Esophagus squamous epithelium (tissue), 5 donors: ENCODE data around the gene PADI1. TPM values are rescaled to one million over a fixed set of nuclear protein-coding genes. Genes with fewer than 3 reads are reported as not detected.
A peak's percentile ranks its signal among the peaks of the same experiment; 100 is the strongest.

Experiments used
- DNase-seq: peaks from one replicate; lab custom pipeline; 2025; lab: John Stamatoyannopoulos, UW
- H3K27ac ChIP-seq, 4 donors: fragments of 200-600 bp; sonication (generic); one replicate each; pipeline ENCODE4 v1.5.1; 2016 to 2019; ENCODE audit warnings: mild to moderate bottlenecking in 1 of 4
- H3K27me3 ChIP-seq, 4 donors: fragments of 200-600 bp; sonication (generic); 1 replicate in 3 of 4; 2 replicates in 1 of 4; pipeline versions ENCODE4 v1.5.1 to v1.6.0; 2017 to 2021; ENCODE audit warnings: antibody characterized with exemption in 1 of 4
- H3K36me3 ChIP-seq, 3 donors: fragments of 200-600 bp; sonication (generic); one replicate each; pipeline ENCODE4 v1.5.1; 2016 to 2019
- H3K4me1 ChIP-seq, 3 donors: fragments of 200-600 bp; sonication (generic); one replicate each; pipeline ENCODE4 v1.5.1; 2017 to 2019
- H3K4me3 ChIP-seq, 4 donors: fragments of 200-600 bp; sonication (generic); 1 replicate in 3 of 4; 2 replicates in 1 of 4; pipeline ENCODE4 v1.5.1; 2016 to 2019; ENCODE audit warnings: mild to moderate bottlenecking in 2 of 4, moderate library complexity in 1 of 4
- H3K9me3 ChIP-seq, 3 donors: fragments of 200-600 bp; sonication (generic); one replicate each; pipeline ENCODE4 v1.5.1; 2016 to 2019
- CTCF ChIP-seq, 6 experiments: fragments of 450-650 bp in 4 of 6; fragments of 200-600 bp in 2 of 6; sonication (generic) in 2 of 6; IDR thresholded peaks; one replicate each; pipeline ENCODE4 v1.5.1; 2016 to 2019; ENCODE audit warnings: antibody characterized with exemption in 6 of 6, mild to moderate bottlenecking in 4 of 6, moderate library complexity in 4 of 6
- POLR2A ChIP-seq, 4 donors: fragments of 450-650 bp; IDR thresholded peaks; one replicate each; pipeline ENCODE4 v1.6.1; 2017; ENCODE audit warnings: antibody characterized with exemption in 4 of 4, mild to moderate bottlenecking in 4 of 4, moderate library complexity in 3 of 4
- WGBS, 2 donors: methylation state at CpG; one replicate each; pipeline ENCODE4 v1.1.5; 2018; 5-methylcytosine and 5-hydroxymethylcytosine counted together
- intact Hi-C: fragments of 100-400 bp; cut with DNase I; formaldehyde crosslinking; loops from one replicate; pipeline ENCODE4 v1.15.0; 2022
- total RNA-seq, 4 donors: library from RNA; depleted of rRNA; stranded (reverse); fragments of >200 nt; gene quantifications; one replicate each; pipeline ENCODE4 v1.1.0, GENCODE V29; 2016
- donor health status: DM: yes; HTN: yes; CAD: no.

Gene PADI1
- total RNA-seq, 4 donors from 2014 or later: 45.3 to 121 (median 75.1) TPM

GRCh38 chr1:17207046-17207445 lies 2.1 kb downstream of the PADI1 start:
- Histone ChIP-seq H3K9me3 (no peaks in the 10 kb centered on the region), H3K27ac (peak overlapping the region in 3 of 4 donors; percentile 48 to 92 (median 91)), H3K4me3 (peak overlapping the region; percentile 10 to 43 (median 26)), H3K36me3 (no peaks in the 10 kb centered on the region), H3K4me1 (peaks cover 0 to 77% (median 27%) of the 10 kb centered on the region in 3 donors), H3K27me3 (peaks cover 0 to 9% (median 0%) of the 10 kb centered on the region in 4 donors)
- TF ChIP-seq POLR2A (IDR thresholded peaks at IDR 0.05): no peak
- TF ChIP-seq CTCF (IDR thresholded peaks at IDR 0.05): no peak
- DNase-seq: no peak
- intact Hi-C loops: no loop called here
- 42 to 50% methylated on average over 4 of the region's 4 CpGs for WGBS, 2 donors

GRCh38 chr1:17207540-17207939 lies 2.6 kb downstream of the PADI1 start:
- no peak for DNase-seq
- H3K4me1 ChIP-seq: peaks cover 4 to 81% (median 32%) of the 10 kb centered on the region in 3 donors
- H3K36me3 ChIP-seq: no peaks in the 10 kb centered on the region
- peak overlapping the region; percentile 10 to 43 (median 25) for H3K4me3 ChIP-seq
- intact Hi-C loops: no loop called here
- TF ChIP-seq CTCF (IDR thresholded peaks at IDR 0.05) (no peak), POLR2A (IDR thresholded peaks at IDR 0.05) (no peak)
- peaks cover 0 to 14% (median 0%) of the 10 kb centered on the region in 4 donors for H3K27me3 ChIP-seq
- peak overlapping the region; percentile 39 to 92 (median 70) for H3K27ac ChIP-seq
- WGBS, 2 donors: 33 to 64% methylated on average over 1 to 5 of the region's 5 CpGs
- H3K9me3 ChIP-seq: no peaks in the 10 kb centered on the region

- WGBS, 2 donors: 17 to 27% methylated on average over 1 to 2 of the region's 2 CpGs
These were observed 3.1 kb downstream of the PADI1 start for GRCh38 chr1:17207966-17208418.

GRCh38 chr1:17208546-17208945 lies 3.6 kb downstream of the PADI1 start:
- no peak for DNase-seq
- Histone ChIP-seq H3K9me3 (no peaks in the 10 kb centered on the region), H3K36me3 (no peaks in the 10 kb centered on the region), H3K27ac (peak overlapping the region in 3 of 4 donors; percentile 48 to 92 (median 91)), H3K4me1 (peaks cover 8 to 84% (median 34%) of the 10 kb centered on the region in 3 donors), H3K27me3 (peaks cover 0 to 24% (median 0%) of the 10 kb centered on the region in 4 donors), H3K4me3 (peak overlapping the region in 2 of 4 donors; percentile 33 to 43)
- TF ChIP-seq POLR2A (IDR thresholded peaks at IDR 0.05): no peak
- TF ChIP-seq CTCF (IDR thresholded peaks at IDR 0.05): no peak
- intact Hi-C loops: no loop called here
- WGBS, 2 donors: 100% methylated on average over 1 of the region's 3 CpGs; no CpG with 5 or more reads in 1 of the 2 donors

More at GRCh38 chr1:17207966-17208418, 3.1 kb downstream of the PADI1 start:
- H3K27me3 ChIP-seq: peaks cover 0 to 18% (median 0%) of the 10 kb centered on the region in 4 donors
- H3K4me1 ChIP-seq: peaks cover 8 to 84% (median 36%) of the 10 kb centered on the region in 3 donors
- no peak for TF ChIP-seq POLR2A (IDR thresholded peaks at IDR 0.05)
- TF ChIP-seq CTCF (IDR thresholded peaks at IDR 0.05): no peak
- no peaks in the 10 kb centered on the region for H3K9me3 ChIP-seq
- intact Hi-C loops: no loop called here
- peak overlapping the region; percentile 6 to 43 (median 22) for H3K4me3 ChIP-seq
- H3K27ac ChIP-seq: peak overlapping the region in 3 of 4 donors; percentile 48 to 92 (median 91)
- DNase-seq: no peak
- H3K36me3 ChIP-seq: no peaks in the 10 kb centered on the region

GRCh38 chr1:17209430-17209829 lies 4.5 kb downstream of the PADI1 start:
- TF ChIP-seq CTCF (IDR thresholded peaks at IDR 0.05) (no peak), POLR2A (IDR thresholded peaks at IDR 0.05) (no peak)
- H3K27ac ChIP-seq: peak overlapping the region in 1 of 4 donors; percentile 92
- 74 to 80% methylated on average over 5 of the region's 5 CpGs for WGBS, 2 donors
- H3K4me1 ChIP-seq: peaks cover 8 to 84% (median 31%) of the 10 kb centered on the region in 3 donors
- DNase-seq: no peak
- intact Hi-C loops: no loop called here
- peaks cover 0 to 33% (median 0%) of the 10 kb centered on the region in 4 donors for H3K27me3 ChIP-seq
- H3K9me3 ChIP-seq: no peaks in the 10 kb centered on the region
- peak overlapping the region in 1 of 4 donors; percentile 43 for H3K4me3 ChIP-seq
- H3K36me3 ChIP-seq: no peaks in the 10 kb centered on the region
